ENCODE measurements around the gene ARID4A. TPM values are rescaled to one million over a fixed set of nuclear protein-coding genes. Genes with fewer than 3 reads are reported as not detected.

The ARID4A gene
- total and polyA plus RNA-seq, 10 of the 15 experiments (the other 5 are each of a cell fraction or from before 2014, with no cell fraction given): 5.2 to 18.9 (median 12.5) TPM

DNA sequence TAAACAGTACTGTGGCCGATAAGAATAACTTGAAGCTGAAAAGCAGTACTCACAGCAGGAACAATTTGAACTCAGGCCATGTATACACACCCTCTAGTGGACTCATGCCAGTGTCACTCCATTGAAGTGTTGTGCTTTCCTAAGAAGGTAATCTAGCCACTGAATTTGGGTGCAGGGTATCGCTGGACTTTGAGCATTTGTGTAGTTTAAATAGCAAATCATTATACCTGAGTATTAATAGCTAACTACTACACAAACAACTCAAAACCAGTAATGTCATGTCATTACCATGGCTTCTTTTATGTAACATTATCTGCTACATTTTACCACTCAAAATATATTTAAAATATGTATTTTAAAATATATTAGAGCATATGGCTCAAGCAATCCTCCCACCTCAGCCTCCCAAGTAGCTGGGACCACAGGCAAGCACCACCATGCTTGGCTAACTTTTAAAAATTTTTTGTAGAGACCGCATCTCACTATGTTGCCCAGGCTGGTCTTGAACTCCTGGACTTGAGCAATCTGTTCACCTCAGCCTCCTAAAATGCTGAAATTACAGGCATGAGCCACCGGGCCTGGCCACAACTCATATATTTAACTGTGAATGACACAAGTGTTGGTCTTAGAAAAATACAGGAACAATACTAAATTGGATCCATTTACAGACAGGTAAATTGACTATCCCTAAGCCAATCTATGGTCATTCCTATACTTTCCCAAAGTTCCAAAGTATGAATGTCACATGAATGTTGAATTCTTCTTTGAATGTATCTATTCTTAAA lies 25.6 kb upstream of the ARID4A start:
- Histone ChIP-seq H3K79me2 (ENCODE audit: control insufficient read depth, insufficient read depth, low read length) (peaks cover 4% of the 10 kb centered on the region), H3K36me3 (ENCODE audit: control insufficient read depth in 2 of 2, insufficient read depth in 2 of 2, low read length in 1 of 2) (peaks cover 2 to 31% of the 10 kb centered on the region in 2 experiments), H3K27ac (ENCODE audit: control insufficient read depth, insufficient read depth) (no peak overlapping the region), H3K9me3 (replicated peaks; ENCODE audit: control insufficient read depth, insufficient read depth, low read length) (no peaks in the 10 kb centered on the region), H3K4me2 (ENCODE audit: control insufficient read depth, insufficient read depth) (no peak overlapping the region), H3K27me3 (replicated peaks in 1 of 2; ENCODE audit: control insufficient read depth in 2 of 2, insufficient read depth in 2 of 2, low read length in 1 of 2) (no peaks in the 10 kb centered on the region), H3K9ac (ENCODE audit: control insufficient read depth, insufficient read depth, low read length) (no peak overlapping the region), H3K4me1 (ENCODE audit: control insufficient read depth, insufficient read depth, low read length) (no peaks in the 10 kb centered on the region), H2AFZ (ENCODE audit: control insufficient read depth, low read depth, low read length) (no peak overlapping the region), H4K20me1 (ENCODE audit: control insufficient read depth, insufficient read depth) (no peaks in the 10 kb centered on the region), H3K4me3 (no peak overlapping the region)
- FAIRE-seq: no peak
- no peak for DNase-seq (ENCODE audit: low read depth, low spot score)
- intact Hi-C loops (cut with micrococcal nuclease; ENCODE audit: unreplicated experiment): no loop called here
- POLR2A ChIA-PET: interaction anchor here (0.5 to 1.6 kb wide), 4 partner anchors 20 to 1053 kb away, joined by 3 read pairs; partner anchors contain the start of gene PSMA3
- RAD21 ChIA-PET (ENCODE audit: unreplicated experiment): no interaction called here
- in situ Hi-C loops (cut with MboI): no loop called here
- CTCF ChIA-PET: interaction anchor here (1.0 kb wide), 1 partner anchor 103 kb away, joined by 3 read pairs; no protein-coding TSS in a partner anchor
- BruUV-seq (replicated peaks): no TSS peak
- peak; percentile 62; the same call in 1 of the 2 replicates for TF ChIP-seq POLR2AphosphoS5 (IDR thresholded peaks at IDR 0.05; ENCODE audit: low read length)
- TF ChIP-seq, protein P1, sequence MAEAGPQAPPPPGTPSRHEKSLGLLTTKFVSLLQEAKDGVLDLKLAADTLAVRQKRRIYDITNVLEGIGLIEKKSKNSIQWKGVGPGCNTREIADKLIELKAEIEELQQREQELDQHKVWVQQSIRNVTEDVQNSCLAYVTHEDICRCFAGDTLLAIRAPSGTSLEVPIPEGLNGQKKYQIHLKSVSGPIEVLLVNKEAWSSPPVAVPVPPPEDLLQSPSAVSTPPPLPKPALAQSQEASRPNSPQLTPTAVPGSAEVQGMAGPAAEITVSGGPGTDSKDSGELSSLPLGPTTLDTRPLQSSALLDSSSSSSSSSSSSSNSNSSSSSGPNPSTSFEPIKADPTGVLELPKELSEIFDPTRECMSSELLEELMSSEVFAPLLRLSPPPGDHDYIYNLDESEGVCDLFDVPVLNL (IDR thresholded peaks at IDR 0.05; ENCODE audit: low read depth, low read length): no peak
- TF ChIP-seq, protein P2, sequence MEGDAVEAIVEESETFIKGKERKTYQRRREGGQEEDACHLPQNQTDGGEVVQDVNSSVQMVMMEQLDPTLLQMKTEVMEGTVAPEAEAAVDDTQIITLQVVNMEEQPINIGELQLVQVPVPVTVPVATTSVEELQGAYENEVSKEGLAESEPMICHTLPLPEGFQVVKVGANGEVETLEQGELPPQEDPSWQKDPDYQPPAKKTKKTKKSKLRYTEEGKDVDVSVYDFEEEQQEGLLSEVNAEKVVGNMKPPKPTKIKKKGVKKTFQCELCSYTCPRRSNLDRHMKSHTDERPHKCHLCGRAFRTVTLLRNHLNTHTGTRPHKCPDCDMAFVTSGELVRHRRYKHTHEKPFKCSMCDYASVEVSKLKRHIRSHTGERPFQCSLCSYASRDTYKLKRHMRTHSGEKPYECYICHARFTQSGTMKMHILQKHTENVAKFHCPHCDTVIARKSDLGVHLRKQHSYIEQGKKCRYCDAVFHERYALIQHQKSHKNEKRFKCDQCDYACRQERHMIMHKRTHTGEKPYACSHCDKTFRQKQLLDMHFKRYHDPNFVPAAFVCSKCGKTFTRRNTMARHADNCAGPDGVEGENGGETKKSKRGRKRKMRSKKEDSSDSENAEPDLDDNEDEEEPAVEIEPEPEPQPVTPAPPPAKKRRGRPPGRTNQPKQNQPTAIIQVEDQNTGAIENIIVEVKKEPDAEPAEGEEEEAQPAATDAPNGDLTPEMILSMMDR (IDR thresholded peaks at IDR 0.05 in 2 of 3, conservative IDR thresholded peaks at IDR 0.05 in 1 of 3; ENCODE audit: control insufficient read depth in 2 of 3, extremely low read depth in 1 of 3, insufficient read depth in 1 of 3, low read depth in 3 of 3, low read length in 3 of 3): peak in 1 of 3 experiments; percentile 23; a peak in 1 of 6 replicates
- ATAC-seq: peak; percentile 50
- SMC1A ChIA-PET (ENCODE audit: uncharacterized antibody, unreplicated experiment): interaction anchor here (1.0 to 2.4 kb wide), 3 partner anchors 9 to 26 kb away, joined by 3 to 6 read pairs (median 5); no protein-coding TSS in a partner anchor
- WGBS (ENCODE audit: insufficient coverage, insufficient replicate concordance, low lambda C conversion rate, missing lambda C conversion rate): 99% methylated on average over 4 of the region's 4 CpGs
